ENCODE results near the gene SSH2. TPM values are rescaled to one million over a fixed set of nuclear protein-coding genes. Genes with fewer than 3 reads are reported as not detected.

SSH2 gene
- total RNA-seq (2011; cell fraction: chromatin; rRNA removed; ENCODE audit: low replicate concordance), result 26.8 and 53.5 TPM in 2 replicates
- total RNA-seq (2011; cell fraction: nucleolus; rRNA removed), result 14.3 and 17.4 TPM in 2 replicates
- 40.3 and 94.6 TPM in 2 replicates for total RNA-seq (2011; cell fraction: nucleoplasm; rRNA removed)
- total RNA-seq (2014; rRNA removed) (5.2 and 6.8 TPM in 2 replicates), total RNA-seq (2014; rRNA removed; fragmentation: Illumina TruSeq; extraction: Trizol) (6.9 and 7.7 TPM in 2 replicates), total RNA-seq (2015; rRNA removed; fragmentation: Illumina TruSeq; extraction: Trizol) (12.1 and 12.2 TPM in 2 replicates), total RNA-seq (2021) (13.6 and 16.1 TPM in 2 replicates), polyA plus RNA-seq (2011; rRNA removed) (6.7 and 13.2 TPM in 2 replicates), polyA plus RNA-seq (2014; fragmentation: Illumina TruSeq; extraction: Trizol) (14.3 and 15.6 TPM in 2 replicates), polyA plus RNA-seq (2014; fragmentation: Nextera tagmentation; extraction: Ambion mirVana) (1 to 10 TPM; 3.9 to 6.2 TPM), polyA plus RNA-seq (2014; rRNA removed) (10.2 and 13.0 TPM in 2 replicates), polyA minus RNA-seq (2011; rRNA and poly(A)+ RNA removed) (17.0 and 30.7 TPM in 2 replicates), Bru-seq, nascent RNA (percentile 60 among the genes with signal in this experiment), BruChase-seq, experiment 1, labeled RNA remaining after a 2-hour chase (percentile 66 among the genes with signal in this experiment), BruChase-seq, experiment 2, labeled RNA remaining after a 6-hour chase (percentile 66 among the genes with signal in this experiment)
- polyA plus RNA-seq (2011; cell fraction: cytosol; rRNA removed), result 9.3 and 14.7 TPM in 2 replicates
- 8.4 and 11.6 TPM in 2 replicates for polyA plus RNA-seq (2011; cell fraction: nucleus; rRNA removed)
- 16.6 and 20.6 TPM in 2 replicates for polyA plus RNA-seq (2012)
- polyA minus RNA-seq (2011; cell fraction: cytosol; rRNA and poly(A)+ RNA removed), result 5.9 and 15.7 TPM in 2 replicates
- polyA minus RNA-seq (2011; cell fraction: nucleus; rRNA and poly(A)+ RNA removed), result 10.5 and 11.6 TPM in 2 replicates
- long read RNA-seq, experiment 1, transcript SSH2-211 (2 exons, 570 nt), result major isoform, 8 of 21 reads
- long read RNA-seq, experiment 1, partial matches to known transcripts, result 2 of 21 reads
- long read RNA-seq, experiment 1, other reads (novel, unspliced or antisense), result 10 of 21 reads
- long read RNA-seq, experiment 2, transcript SSH2-211 (2 exons, 570 nt), result major isoform, 9 of 17 reads
- long read RNA-seq, experiment 2, partial matches to known transcripts, result 0 of 17 reads
- long read RNA-seq, experiment 2, other reads (novel, unspliced or antisense), result 5 of 17 reads
- long read RNA-seq, experiment 3, partial matches to known transcripts, result 0 of 2 reads
- long read RNA-seq, experiment 3, other reads (novel, unspliced or antisense), result 0 of 2 reads

DNA sequence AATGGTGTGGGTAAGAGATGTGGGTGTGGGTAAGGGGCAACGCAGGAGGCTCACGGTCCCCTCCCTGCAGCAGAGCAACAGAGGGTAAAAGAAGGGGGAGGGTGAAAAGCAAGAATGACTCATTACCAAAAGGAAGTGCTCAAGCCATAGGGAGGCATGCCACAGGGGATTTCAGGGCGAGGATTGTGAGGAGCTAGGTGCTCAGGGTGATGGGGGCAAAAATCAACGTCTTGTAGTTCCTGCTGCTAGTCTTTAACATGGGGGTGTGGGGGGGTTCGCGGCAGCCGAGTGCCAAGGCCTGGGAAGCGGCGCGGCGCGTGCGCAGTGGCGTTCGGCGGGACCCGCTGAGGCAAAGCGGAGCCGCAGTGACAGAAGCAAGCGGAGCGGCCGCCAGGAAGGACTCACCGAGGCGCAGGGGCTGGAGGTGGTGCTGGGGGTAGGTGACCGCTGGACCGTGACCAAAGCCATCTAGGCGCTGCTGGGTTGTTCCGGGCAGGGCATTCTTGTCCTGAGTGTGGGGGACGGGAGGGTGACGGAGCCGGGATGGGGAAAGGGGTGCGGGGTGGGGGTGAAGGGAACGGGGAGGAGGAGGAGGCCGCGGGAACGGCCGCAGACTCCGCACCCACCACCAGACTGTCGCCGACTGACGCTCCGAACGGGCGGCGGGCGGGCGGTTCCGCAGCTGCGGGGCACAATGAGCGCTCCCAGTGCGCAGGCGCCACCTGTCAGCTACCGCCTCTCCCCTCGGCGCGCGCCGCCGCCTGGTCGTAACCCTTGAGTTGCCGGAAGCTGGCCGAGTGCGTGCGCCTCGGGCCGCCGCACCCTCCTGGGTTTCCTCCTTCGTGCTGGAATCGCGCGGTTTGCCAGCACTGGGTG, at the start of gene SSH2:
SSH2 (minus strand) TSS at position 696 of the 876 bp plus-strand sequence; CDS start at position 468, 228 bp downstream.
- Histone ChIP-seq H2AFZ (ENCODE audit: low read depth, low read length) (peak within 1 kb of the TSS; percentile 98), H3K4me3 (peak within 1 kb of the TSS; percentile 80), H3K9me1 (ENCODE audit: control insufficient read depth, insufficient read depth, low read length) (no peaks in the 10 kb centered on the region), H3K36me3 (ENCODE audit: control insufficient read depth, insufficient read depth, low read length) (no peaks in the 10 kb centered on the region), H3K9me3 (replicated peaks; ENCODE audit: control insufficient read depth, insufficient read depth, low read depth, low read length) (no peaks in the 10 kb centered on the region), H3K9ac (ENCODE audit: insufficient read depth in 1 of 2, low read depth in 2 of 2, low read length in 2 of 2) (peak within 1 kb of the TSS; percentile 85 to 98), H4K20me1 (replicated peaks; ENCODE audit: control insufficient read depth, insufficient read depth, low read length) (no peaks in the 10 kb centered on the region), H3K27me3 (ENCODE audit: control insufficient read depth in 2 of 2, insufficient read depth in 2 of 2, low read length in 2 of 2) (no peaks in the 10 kb centered on the region), H3K4me2 (ENCODE audit: insufficient read depth, low read length) (peak within 1 kb of the TSS; percentile 100), H3K4me1 (replicated peaks in 1 of 2; ENCODE audit: control insufficient read depth in 2 of 2, insufficient read depth in 2 of 2, low read length in 2 of 2) (peaks cover 8% of the 10 kb centered on the region in 2 experiments; a peak in 3 of 5 replicates), H3K79me2 (ENCODE audit: control insufficient read depth, insufficient read depth, low read length) (peaks cover 47% of the 10 kb centered on the region), H3K27ac (ENCODE audit: extremely low read depth, low read depth, low read length) (peak within 1 kb of the TSS; percentile 82)
- DNase-seq (ENCODE audit: extremely low read depth in 1 of 4, low spot score in 3 of 4) (peak; percentile 84 to 94 (median 87)), ATAC-seq (peak; percentile 91), FAIRE-seq (peak; percentile 76)
- WGBS (ENCODE audit: insufficient coverage, low coverage, missing lambda C conversion rate), result under 1% methylated on average over 45 of the region's 71 CpGs
- intact Hi-C loops (cut with micrococcal nuclease), result loop anchor here (5.0 kb wide), 3 partner anchors 62 to 93 kb away; no protein-coding TSS in a partner anchor
- ChIA-PET CTCF (ENCODE audit: low intra/inter-chr PET ratio) (interaction anchor here (0.5 to 4.1 kb wide), 3 partner anchors 121 to 895 kb away, joined by 3 to 62 read pairs (median 11); partner anchors contain the start of gene CRLF3), POLR2A (interaction anchor here (0.8 to 2.9 kb wide), 3 partner anchors 11 to 290 kb away, joined by 3 to 9 read pairs (median 5); partner anchors contain the start of gene EFCAB5)
- in situ Hi-C loops (cut with MboI), result loop anchor here (5.0 kb wide), 2 partner anchors 127 to 287 kb away; no protein-coding TSS in a partner anchor
- no TSS peak for BruUV-seq (replicated peaks)
- TF ChIP-seq, protein P1, sequence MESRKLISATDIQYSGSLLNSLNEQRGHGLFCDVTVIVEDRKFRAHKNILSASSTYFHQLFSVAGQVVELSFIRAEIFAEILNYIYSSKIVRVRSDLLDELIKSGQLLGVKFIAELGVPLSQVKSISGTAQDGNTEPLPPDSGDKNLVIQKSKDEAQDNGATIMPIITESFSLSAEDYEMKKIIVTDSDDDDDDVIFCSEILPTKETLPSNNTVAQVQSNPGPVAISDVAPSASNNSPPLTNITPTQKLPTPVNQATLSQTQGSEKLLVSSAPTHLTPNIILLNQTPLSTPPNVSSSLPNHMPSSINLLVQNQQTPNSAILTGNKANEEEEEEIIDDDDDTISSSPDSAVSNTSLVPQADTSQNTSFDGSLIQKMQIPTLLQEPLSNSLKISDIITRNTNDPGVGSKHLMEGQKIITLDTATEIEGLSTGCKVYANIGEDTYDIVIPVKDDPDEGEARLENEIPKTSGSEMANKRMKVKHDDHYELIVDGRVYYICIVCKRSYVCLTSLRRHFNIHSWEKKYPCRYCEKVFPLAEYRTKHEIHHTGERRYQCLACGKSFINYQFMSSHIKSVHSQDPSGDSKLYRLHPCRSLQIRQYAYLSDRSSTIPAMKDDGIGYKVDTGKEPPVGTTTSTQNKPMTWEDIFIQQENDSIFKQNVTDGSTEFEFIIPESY (CRISPR knock-in tag; IDR thresholded peaks at IDR 0.05), result no peak
- TF ChIP-seq ELF4 (CRISPR knock-in tag; IDR thresholded peaks at IDR 0.05), result no peak
- TF ChIP-seq, protein P2, sequence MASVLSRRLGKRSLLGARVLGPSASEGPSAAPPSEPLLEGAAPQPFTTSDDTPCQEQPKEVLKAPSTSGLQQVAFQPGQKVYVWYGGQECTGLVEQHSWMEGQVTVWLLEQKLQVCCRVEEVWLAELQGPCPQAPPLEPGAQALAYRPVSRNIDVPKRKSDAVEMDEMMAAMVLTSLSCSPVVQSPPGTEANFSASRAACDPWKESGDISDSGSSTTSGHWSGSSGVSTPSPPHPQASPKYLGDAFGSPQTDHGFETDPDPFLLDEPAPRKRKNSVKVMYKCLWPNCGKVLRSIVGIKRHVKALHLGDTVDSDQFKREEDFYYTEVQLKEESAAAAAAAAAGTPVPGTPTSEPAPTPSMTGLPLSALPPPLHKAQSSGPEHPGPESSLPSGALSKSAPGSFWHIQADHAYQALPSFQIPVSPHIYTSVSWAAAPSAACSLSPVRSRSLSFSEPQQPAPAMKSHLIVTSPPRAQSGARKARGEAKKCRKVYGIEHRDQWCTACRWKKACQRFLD (CRISPR knock-in tag; IDR thresholded peaks at IDR 0.05), result no peak
- no peak for TF ChIP-seq CBX5 (IDR thresholded peaks at IDR 0.05; ENCODE audit: borderline replicate concordance, low read depth)
